H1 (cell line): ENCODE measurements around the gene HHIP. TPM values are rescaled to one million over a fixed set of nuclear protein-coding genes. Genes with fewer than 3 reads are reported as not detected.

Experiments used
- CTCF ChIA-PET: fragments of 300-600 bp; sonication (Branson Sonifier 250); formaldehyde crosslinking; loops from one replicate; lab custom pipeline; 2021; ENCODE audit not compliant: partially characterized antibody; lab: Charles Lee
- POLR2A ChIA-PET: fragments of 300-600 bp; sonication (Branson Sonifier 250); formaldehyde crosslinking; loops from one replicate; lab custom pipeline; 2021; ENCODE audit warnings: inconsistent platforms; ENCODE audit not compliant: partially characterized antibody; lab: Charles Lee
- DNase-seq, 2 experiments: peaks; one replicate each; pipeline versions ENCODE4 v3.0.0 to v3.0.0-alpha.2; 2010 to 2022; ENCODE audit warnings: low spot score in 2 of 2, low read depth in 1 of 2, mixed read lengths in 1 of 2
- FAIRE-seq: peaks from 2 replicates; lab custom pipeline; 2011; peaks lifted over from hg19 to GRCh38; lab: Jason Lieb, UNC
- H2AFZ ChIP-seq: 2 replicates; pipeline ENCODE4 v1.8.1; 2012; ENCODE audit warnings: low read length, inconsistent platforms
- H2AK5ac ChIP-seq: 2 replicates; pipeline ENCODE4 v1.6.1; 2013; ENCODE audit warnings: low read depth, low read length
- H2BK120ac ChIP-seq: replicated peaks from 2 replicates; pipeline ENCODE3; 2013; ENCODE audit warnings: low read depth, low read length, inconsistent platforms
- H2BK12ac ChIP-seq: 2 replicates; pipeline ENCODE4 v1.6.1; 2013; ENCODE audit warnings: low read depth, low read length
- H2BK15ac ChIP-seq: 2 replicates; pipeline ENCODE4 v1.6.1; 2013; ENCODE audit warnings: low read length
- H2BK20ac ChIP-seq: 2 replicates; pipeline ENCODE4 v1.6.1; 2013; ENCODE audit warnings: low read length
- H2BK5ac ChIP-seq: 2 replicates; pipeline ENCODE4 v1.6.1; 2013; ENCODE audit warnings: low read depth, low read length
- H3K14ac ChIP-seq: 2 replicates; pipeline ENCODE4 v1.6.1; 2013; ENCODE audit warnings: inconsistent platforms; ENCODE audit not compliant: insufficient read length
- H3K18ac ChIP-seq: 2 replicates; pipeline ENCODE4 v1.6.1; 2013; ENCODE audit warnings: low read length; ENCODE audit errors: extremely low read depth
- H3K23ac ChIP-seq: 2 replicates; pipeline ENCODE4 v1.6.1; 2013; ENCODE audit warnings: inconsistent platforms; ENCODE audit not compliant: insufficient read length
- H3K23me2 ChIP-seq: 2 replicates; pipeline ENCODE4 v1.6.1; 2013; ENCODE audit warnings: low read depth, low read length
- H3K27ac ChIP-seq: 2 replicates; pipeline ENCODE4 v1.6.1; 2011; ENCODE audit warnings: low read depth, low read length, inconsistent platforms
- H3K27me3 ChIP-seq, 4 experiments: replicated peaks in 1 of 4; 1 replicate in 1 of 4; 2 replicates in 3 of 4; pipeline versions ENCODE4 v1.6.1 to v1.8.1; 2011 to 2013; ENCODE audit warnings: low read length in 3 of 4, mild to moderate bottlenecking in 3 of 4, inconsistent platforms in 2 of 4, mixed read lengths in 2 of 4, moderate library complexity in 1 of 4; ENCODE audit not compliant: control insufficient read depth in 3 of 4, insufficient read depth in 3 of 4; ENCODE audit errors: extremely low read depth in 1 of 4
- H3K36me3 ChIP-seq, 4 experiments: 2 replicates each; pipeline versions ENCODE4 v1.6.1 to v1.8.1; 2011 to 2013; ENCODE audit warnings: mild to moderate bottlenecking in 4 of 4, low read length in 3 of 4, moderate library complexity in 2 of 4, control low read depth in 1 of 4, inconsistent platforms in 1 of 4; ENCODE audit not compliant: insufficient read depth in 4 of 4, control insufficient read depth in 2 of 4
- H3K4ac ChIP-seq: replicated peaks from 2 replicates; pipeline ENCODE3; 2013; ENCODE audit warnings: low read length, low read depth, mixed read lengths, inconsistent platforms; ENCODE audit not compliant: insufficient read length
- H3K4me1 ChIP-seq, 4 experiments: replicated peaks in 1 of 4; 1 replicate in 1 of 4; 2 replicates in 3 of 4; pipeline versions ENCODE4 v1.6.1 to v1.8.1; 2011 to 2013; ENCODE audit warnings: low read length in 3 of 4, inconsistent platforms in 2 of 4, mixed read lengths in 1 of 4; ENCODE audit not compliant: insufficient read depth in 4 of 4, control insufficient read depth in 3 of 4
- H3K4me2 ChIP-seq, 2 experiments: 2 replicates each; pipeline versions ENCODE4 v1.6.1 to v1.8.1; 2011 to 2013; ENCODE audit warnings: low read depth in 2 of 2, low read length in 2 of 2, control low read depth in 1 of 2, inconsistent platforms in 1 of 2, mild to moderate bottlenecking in 1 of 2; ENCODE audit not compliant: insufficient read depth in 1 of 2
- H3K4me3 ChIP-seq, 4 experiments: fragments of 200-600, 300-600 bp in 1 of 4; sonication (generic), shearing (Covaris generic), sonication (Bioruptor Twin) in 1 of 4; 2 replicates each; pipeline versions ENCODE4 v1.5.1 to v1.8.1; 2011 to 2016; ENCODE audit warnings: low read length in 4 of 4, low read depth in 3 of 4, control low read depth in 2 of 4, inconsistent platforms in 2 of 4, mild to moderate bottlenecking in 2 of 4, mixed read lengths in 1 of 4, moderate library complexity in 1 of 4; ENCODE audit not compliant: insufficient read depth in 2 of 4; ENCODE audit errors: extremely low read depth in 1 of 4
- H3K56ac ChIP-seq: replicated peaks from 2 replicates; pipeline ENCODE3; 2013; ENCODE audit warnings: low read depth, mild to moderate bottlenecking, mixed read lengths, low read length, inconsistent platforms; ENCODE audit not compliant: insufficient read length
- H3K79me1 ChIP-seq: 2 replicates; pipeline ENCODE4 v1.6.1; 2013; ENCODE audit warnings: low read depth, low read length, control low read depth
- H3K79me2 ChIP-seq, 2 experiments: 2 replicates each; pipeline versions ENCODE4 v1.6.1 to v1.8.1; 2012 to 2013; ENCODE audit warnings: low read length in 2 of 2, mild to moderate bottlenecking in 2 of 2, inconsistent platforms in 1 of 2; ENCODE audit not compliant: insufficient read depth in 2 of 2, control insufficient read depth in 1 of 2
- H3K9ac ChIP-seq, 4 experiments: replicated peaks in 1 of 4; 1 replicate in 1 of 4; 2 replicates in 3 of 4; pipeline versions ENCODE4 v1.6.1 to v1.8.1; 2011 to 2013; ENCODE audit warnings: low read depth in 3 of 4, low read length in 3 of 4, control low read depth in 2 of 4, mild to moderate bottlenecking in 2 of 4, moderate library complexity in 2 of 4, inconsistent platforms in 1 of 4; ENCODE audit errors: extremely low read depth in 1 of 4
- H3K9me3 ChIP-seq, 2 experiments: 2 replicates each; pipeline versions ENCODE4 v1.6.1 to v1.8.1; 2012 to 2013; ENCODE audit warnings: mild to moderate bottlenecking in 2 of 2, moderate library complexity in 2 of 2, control low read depth in 1 of 2, inconsistent platforms in 1 of 2, low read depth in 1 of 2, low read length in 1 of 2, mixed read lengths in 1 of 2; ENCODE audit not compliant: insufficient read depth in 2 of 2
- H4K20me1 ChIP-seq, 2 experiments: replicated peaks in 1 of 2; 2 replicates each; pipeline versions ENCODE3 to v1.8.1; 2011 to 2013; ENCODE audit warnings: inconsistent platforms in 2 of 2, low read length in 2 of 2, mild to moderate bottlenecking in 1 of 2; ENCODE audit not compliant: insufficient read depth in 2 of 2, control insufficient read depth in 1 of 2
- H4K5ac ChIP-seq: 2 replicates; pipeline ENCODE4 v1.6.1; 2013; ENCODE audit warnings: low read length, low read depth, mixed read lengths, inconsistent platforms; ENCODE audit not compliant: insufficient read length
- H4K8ac ChIP-seq: 2 replicates; pipeline ENCODE4 v1.8.0; 2013; ENCODE audit warnings: mild to moderate bottlenecking, moderate library complexity, low read length, inconsistent platforms; ENCODE audit not compliant: insufficient read depth; ENCODE audit errors: extremely low read depth
- H4K91ac ChIP-seq: replicated peaks from 2 replicates; pipeline ENCODE3; 2013; ENCODE audit warnings: low read length, mixed read lengths, inconsistent platforms; ENCODE audit not compliant: insufficient read length
- BRCA1 ChIP-seq: IDR thresholded peaks from 2 replicates; pipeline ENCODE4 v1.6.1; 2012; ENCODE audit warnings: low read depth, low read length, improper control_type of control experiment
- CHD1 ChIP-seq: IDR thresholded peaks from 2 replicates; pipeline ENCODE4 v1.6.1; 2012; ENCODE audit warnings: low read depth, low read length, improper control_type of control experiment
- E2F6 ChIP-seq: IDR thresholded peaks from 2 replicates; pipeline ENCODE4 v1.6.1; 2012; ENCODE audit warnings: inconsistent platforms
- EZH2 ChIP-seq: fragments of 200-600 bp; sonication (generic); IDR thresholded peaks from 2 replicates; pipeline ENCODE4 v1.7.1; 2012; ENCODE audit warnings: low read depth, mild to moderate bottlenecking, moderate library complexity, low read length, inconsistent platforms; ENCODE audit not compliant: severe bottlenecking
- KDM1A ChIP-seq: fragments of 200-600, 300-600 bp; sonication (generic); IDR thresholded peaks from 2 replicates; pipeline ENCODE4 v1.7.1; 2016; ENCODE audit warnings: mild to moderate bottlenecking, low read length, borderline replicate concordance
- KDM4A ChIP-seq: IDR thresholded peaks from one replicate; pipeline ENCODE4 v1.7.1; 2012; ENCODE audit warnings: low read depth, mild to moderate bottlenecking, moderate library complexity, low read length, inconsistent platforms; ENCODE audit not compliant: severe bottlenecking
- SP4 ChIP-seq: IDR thresholded peaks from 2 replicates; pipeline ENCODE4 v1.6.1; 2012; ENCODE audit warnings: low read length, inconsistent platforms
- TAF7 ChIP-seq: optimal IDR thresholded peaks from 2 replicates; pipeline ENCODE3; 2011; ENCODE audit warnings: low read depth, mild to moderate bottlenecking, inconsistent platforms, low read length, moderate library complexity, borderline replicate concordance
- TBP ChIP-seq: IDR thresholded peaks from 2 replicates; pipeline ENCODE4 v1.6.1; 2011; ENCODE audit warnings: low read depth, low read length, improper control_type of control experiment
- TCF12 ChIP-seq: IDR thresholded peaks from 2 replicates; pipeline ENCODE4 v1.6.1; 2011; ENCODE audit warnings: low read depth, mild to moderate bottlenecking, low read length
- TEAD4 ChIP-seq: IDR thresholded peaks from 2 replicates; pipeline ENCODE4 v1.6.1; 2012; ENCODE audit warnings: low read depth, low read length, inconsistent platforms, mixed read lengths
- YY1 ChIP-seq: IDR thresholded peaks from 2 replicates; pipeline ENCODE4 v1.6.1; 2011; ENCODE audit warnings: low read depth, mild to moderate bottlenecking, low read length
- WGBS, 2 experiments: shearing (Covaris generic) in 1 of 2; methylation state at CpG; one replicate each; pipeline versions ENCODE4 v1.1.6 to v1.1.7; 2013 to 2015; ENCODE audit warnings: low lambda C conversion rate in 2 of 2, mixed read lengths in 2 of 2, inconsistent platforms in 1 of 2, low coverage in 1 of 2, missing lambda C conversion rate in 1 of 2; ENCODE audit not compliant: insufficient replicate concordance in 2 of 2, insufficient coverage in 1 of 2, insufficient read length in 1 of 2; ENCODE audit errors: extremely low coverage in 1 of 2, missing lambda C conversion rate in 1 of 2; 5-methylcytosine and 5-hydroxymethylcytosine counted together
- polyA plus RNA-seq, 7 experiments: library from polyadenylated mRNA; depleted of rRNA in 3 of 7; stranded (reverse) in 5 of 7; unstranded in 2 of 7; fragments of >200 nt in 5 of 7; fragments of 200-250 nt in 2 of 7; gene quantifications; 1 replicate in 5 of 7; 2 replicates in 1 of 7; 4 replicates in 1 of 7; pipeline versions ENCODE4 v1.2.1 to v1.2.3, GENCODE V29; 2011 to 2013; ENCODE audit warnings: missing spikeins in 2 of 7, mixed read lengths in 2 of 7
- total RNA-seq: library from RNA; stranded (reverse); fragmentation: NEBNext Ultra II Directional; extraction: Animal tissue kit (Norgen Biotek cat#: 25700); gene quantifications from 2 replicates; pipeline ENCODE4 v1.2.1, GENCODE V29; 2021
- TF ChIP-seq, protein P1 (sequence below): IDR thresholded peaks from 2 replicates; pipeline ENCODE4 v1.6.1; 2012; ENCODE audit warnings: inconsistent platforms

Gene HHIP
- total and polyA plus RNA-seq, 2 of the 8 experiments (the other 6 are each of a cell fraction or from before 2014, with no cell fraction given), result 0.05 to 1.3 TPM

GRCh38 chr4:144647095-144647561, 1.2 kb downstream of the HHIP start:
- Histone ChIP-seq H3K56ac (no peak overlapping the region), H3K4me2 (peak overlapping the region; percentile 88 to 98), H3K36me3 (no peaks in the 10 kb centered on the region), H3K27ac (no peak overlapping the region), H4K8ac (no peak overlapping the region), H4K20me1 (peaks cover 3 to 9% of the 10 kb centered on the region in 2 experiments), H2BK20ac (no peak overlapping the region), H4K91ac (no peak overlapping the region), H3K18ac (no peak overlapping the region; the same call in 1 of the 2 replicates), H3K4me3 (peak overlapping the region; percentile 35 to 68 (median 52); a peak in 5 of 8 replicates), H3K14ac (no peak overlapping the region), H3K4me1 (peaks cover 4 to 27% (median 12%) of the 10 kb centered on the region in 4 experiments; a peak in 6 of 7 replicates), H4K5ac (no peak overlapping the region), H3K9me3 (no peaks in the 10 kb centered on the region), H3K9ac (peak overlapping the region in 1 of 4 experiments; percentile 36; a peak in 1 of 7 replicates), H2BK120ac (no peak overlapping the region), H2BK5ac (no peak overlapping the region), H3K4ac (no peak overlapping the region), H2BK12ac (no peak overlapping the region; the same call in 1 of the 2 replicates), H2BK15ac (no peak overlapping the region), H3K79me1 (no peaks in the 10 kb centered on the region), H2AFZ (no peak overlapping the region), H3K79me2 (no peaks in the 10 kb centered on the region), H3K27me3 (peaks cover 25 to 52% (median 49%) of the 10 kb centered on the region in 4 experiments), H3K23ac (no peak overlapping the region), H3K23me2 (peaks cover 7% of the 10 kb centered on the region; the same call in 1 of the 2 replicates), H2AK5ac (no peak overlapping the region)
- ChIA-PET POLR2A (no interaction called here), CTCF (no interaction called here)
- 7% methylated on average over 20 of the region's 20 CpGs; no CpG with 5 or more reads in 1 of the 2 experiments for WGBS, 2 experiments
- DNase-seq (peak in 1 of 2 experiments; percentile 54), FAIRE-seq (peak; percentile 7)
- TF ChIP-seq CHD1, result no peak
- TF ChIP-seq, protein P1, sequence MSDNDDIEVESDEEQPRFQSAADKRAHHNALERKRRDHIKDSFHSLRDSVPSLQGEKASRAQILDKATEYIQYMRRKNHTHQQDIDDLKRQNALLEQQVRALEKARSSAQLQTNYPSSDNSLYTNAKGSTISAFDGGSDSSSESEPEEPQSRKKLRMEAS, result peak; percentile 70; the same call in 1 of the 2 replicates
- TF ChIP-seq TCF12, result 0 out of 2 replicates have a peak, but pooled peaks have one; percentile 4
- no peak for TF ChIP-seq BRCA1
- no peak for TF ChIP-seq YY1
- no peak for TF ChIP-seq TAF7
- TF ChIP-seq KDM1A, result no peak
- no peak for TF ChIP-seq TBP
- TF ChIP-seq KDM4A, result no peak
- no peak for TF ChIP-seq TEAD4
- TF ChIP-seq EZH2, result peak; percentile 33
- no peak for TF ChIP-seq SP4
- peak; percentile 45; the same call in 1 of the 2 replicates for TF ChIP-seq E2F6
